Endothelial cell of hepatic sinusoid (primary cell): ENCODE measurements around the gene RAB7A.
"Not testable (repeated sequence)": the region's sequence is repeated elsewhere in the genome, so short reads cannot be mapped to it uniquely, and the experiment has no call there.

Source experiments
- in situ Hi-C: cut with HindIII; loops from 2 replicates; pipeline ENCODE4 v1.10.0; 2017; ENCODE audit warnings: low sequenced_read_pairs

RAB7A gene

DNA sequence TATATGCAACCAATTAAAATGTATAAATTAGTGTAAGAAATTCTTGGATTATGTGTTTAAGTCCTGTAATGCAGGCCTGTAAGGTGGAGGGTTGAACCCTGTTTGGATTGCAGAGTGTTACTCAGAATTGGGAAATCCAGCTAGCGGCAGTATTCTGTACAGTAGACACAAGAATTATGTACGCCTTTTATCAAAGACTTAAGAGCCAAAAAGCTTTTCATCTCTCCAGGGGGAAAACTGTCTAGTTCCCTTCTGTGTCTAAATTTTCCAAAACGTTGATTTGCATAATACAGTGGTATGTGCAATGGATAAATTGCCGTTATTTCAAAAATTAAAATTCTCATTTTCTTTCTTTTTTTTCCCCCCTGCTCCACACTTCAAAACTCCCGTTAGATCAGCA lies 88.1 kb downstream of the RAB7A start:
- in situ Hi-C loops: no loop called here

DNA sequence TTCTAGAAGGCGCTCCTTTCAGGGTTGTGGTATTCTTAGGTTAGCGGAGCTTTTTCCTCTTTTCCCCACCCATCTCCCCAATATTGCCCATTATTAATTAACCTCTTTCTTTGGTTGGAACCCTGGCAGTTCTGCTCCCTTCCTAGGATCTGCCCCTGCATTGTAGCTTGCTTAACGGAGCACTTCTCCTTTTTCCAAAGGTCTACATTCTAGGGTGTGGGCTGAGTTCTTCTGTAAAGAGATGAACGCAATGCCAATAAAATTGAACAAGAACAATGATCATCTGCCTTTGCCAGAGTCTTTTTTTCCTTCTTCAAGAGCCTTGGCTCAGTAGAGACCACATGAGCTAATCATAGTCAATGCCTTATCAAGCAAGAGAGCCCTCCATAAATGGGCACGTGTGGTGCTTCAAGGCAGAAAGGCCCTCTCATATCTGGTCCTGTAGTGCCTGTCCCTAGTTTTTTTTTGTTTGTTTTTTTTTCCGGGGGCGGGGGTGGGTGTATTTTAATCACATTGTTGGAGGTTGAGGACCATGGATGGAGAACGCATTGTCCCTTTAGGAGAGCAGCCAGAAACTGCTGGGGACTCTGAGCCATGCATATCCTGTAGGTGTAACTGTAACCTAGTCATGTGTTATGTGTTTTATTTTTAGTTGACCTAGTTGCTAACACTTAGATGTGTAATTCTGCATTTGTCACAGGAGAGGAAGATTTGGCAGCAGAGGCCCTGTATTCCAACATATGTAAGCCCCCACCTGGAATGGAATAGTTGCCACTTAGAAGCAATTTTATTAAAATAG lies 88.7 kb downstream of the RAB7A start:
- in situ Hi-C loops: no loop called here

DNA sequence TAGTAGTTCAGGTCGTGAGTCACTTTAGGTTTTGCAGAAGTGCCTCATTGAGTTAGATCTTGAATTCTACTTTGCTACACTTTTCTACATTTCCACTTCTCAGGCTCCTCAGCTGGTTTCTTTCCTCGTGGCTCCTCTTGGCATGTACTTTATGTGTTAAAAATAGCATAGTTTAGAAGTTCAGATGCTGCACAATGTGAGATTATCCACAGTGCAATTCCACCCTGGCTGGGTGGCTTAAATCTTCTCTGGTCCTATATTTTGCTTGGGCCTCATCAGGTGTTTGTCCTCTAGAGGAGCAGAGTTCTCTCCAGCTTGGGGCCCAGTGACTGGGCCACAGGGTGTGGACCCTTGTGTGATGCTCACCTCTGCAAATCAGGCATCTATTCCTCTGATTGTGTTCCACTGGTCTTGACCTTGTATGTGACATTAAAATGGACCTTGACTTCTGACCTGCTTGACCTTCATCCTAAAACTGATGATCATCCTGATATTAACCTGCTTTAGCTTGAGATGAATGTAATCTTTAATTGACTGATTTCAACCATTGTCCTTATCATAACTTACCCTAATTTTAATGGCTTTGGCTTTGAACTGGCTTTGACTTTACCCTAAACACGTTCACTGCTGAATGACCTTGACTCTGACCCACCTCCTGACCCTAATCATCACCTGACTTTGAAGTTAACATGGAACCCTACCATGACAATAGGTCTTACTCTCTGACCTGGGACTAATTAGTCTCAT lies 89.5 kb downstream of the RAB7A start:
- in situ Hi-C loops: no loop called here

DNA sequence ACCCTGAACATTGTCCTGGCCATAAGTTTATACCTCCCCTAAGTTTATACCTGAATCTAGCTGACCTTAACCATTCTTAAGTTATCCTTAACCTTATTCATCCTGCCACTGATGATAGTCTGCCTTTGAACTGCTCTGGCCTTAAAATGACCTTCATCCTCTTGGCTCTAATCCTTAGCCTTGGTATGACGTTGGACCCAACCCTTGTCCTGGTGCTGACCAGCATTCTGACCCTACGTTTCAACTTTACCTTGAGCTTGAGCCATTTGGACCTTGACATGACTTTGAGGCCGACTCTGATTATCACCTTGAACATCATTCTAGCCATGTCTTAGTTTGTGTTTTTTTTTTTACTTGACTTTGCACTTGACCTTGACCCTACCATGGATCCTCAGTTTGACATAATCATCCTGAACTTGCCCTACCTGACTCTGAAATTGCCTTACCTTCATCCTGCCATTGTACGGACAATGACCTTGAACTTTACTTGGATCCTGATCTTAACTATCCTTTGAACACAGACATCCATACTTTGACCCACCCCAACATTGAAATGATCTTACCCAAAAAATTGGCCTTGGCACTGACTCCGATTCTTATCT lies 92.3 kb downstream of the RAB7A start:
- in situ Hi-C loops: no loop called here

DNA sequence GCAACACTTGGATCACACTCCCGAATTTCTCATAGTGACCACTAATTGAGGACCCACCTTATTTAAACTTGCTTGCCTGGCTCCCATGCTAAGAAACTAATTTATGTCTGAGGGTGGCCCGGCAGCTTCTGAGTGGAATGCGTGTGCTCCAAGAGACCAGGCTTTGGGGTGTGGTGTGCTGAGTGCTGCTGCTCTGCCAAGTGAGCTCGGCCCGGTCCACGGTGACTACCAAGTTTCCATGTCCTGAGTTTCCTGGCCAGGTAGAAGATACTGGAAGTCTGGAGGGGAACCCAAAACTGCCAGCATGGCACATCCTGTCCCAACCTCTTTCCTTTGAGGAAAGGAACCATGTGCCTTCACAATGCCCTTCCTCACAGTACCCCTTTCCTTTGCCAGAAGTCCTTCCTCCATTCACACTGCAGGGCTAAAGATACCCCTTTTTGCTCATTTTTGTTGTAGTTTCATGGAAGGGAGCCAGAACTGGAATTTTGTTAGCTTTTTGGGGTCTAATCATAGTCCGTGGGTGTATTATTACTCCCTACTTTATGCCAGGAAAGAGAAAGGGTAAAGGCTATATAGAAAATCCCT lies 94.4 kb downstream of the RAB7A start:
- in situ Hi-C loops: no loop called here

DNA sequence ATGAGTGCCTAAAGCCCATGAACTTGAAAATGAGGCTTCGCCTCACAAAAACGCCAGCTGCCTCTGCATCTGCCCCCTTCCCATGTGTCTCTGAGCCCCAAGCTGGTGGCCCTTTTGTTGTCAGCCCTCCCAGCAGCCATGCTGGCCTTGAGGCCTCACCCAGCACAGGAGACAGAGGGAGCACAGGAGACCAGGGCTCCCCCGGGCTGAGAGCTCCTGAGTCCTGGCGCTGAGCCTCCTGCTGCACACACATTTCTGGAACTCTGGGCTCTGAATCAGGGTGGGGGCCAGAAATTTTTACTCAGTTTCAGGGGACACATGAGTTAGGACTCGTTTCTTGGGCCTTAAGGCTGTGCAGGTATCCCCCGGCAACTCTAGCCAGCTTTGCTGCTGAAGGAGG lies 97.0 kb downstream of the RAB7A start:
- in situ Hi-C loops: no loop called here

DNA sequence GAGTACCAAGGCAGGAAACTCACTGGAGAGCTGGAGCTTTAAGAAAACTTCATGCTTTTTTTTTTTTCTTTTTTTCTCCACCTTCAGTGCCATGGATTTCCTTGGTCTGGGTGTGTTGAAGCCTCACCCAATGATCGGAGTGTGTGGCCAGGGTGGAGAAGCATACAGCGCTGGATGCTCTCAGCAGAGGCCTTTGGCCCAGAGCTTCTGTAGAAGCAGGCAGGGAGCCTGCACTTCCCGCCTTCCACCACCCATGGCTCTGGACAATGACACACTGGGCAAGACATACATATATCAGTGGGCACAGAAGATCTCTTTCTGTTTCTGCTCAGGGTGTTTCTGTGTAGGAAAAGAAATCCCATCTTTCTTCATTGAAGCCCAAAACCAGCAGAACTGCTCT lies 97.6 kb downstream of the RAB7A start:
- in situ Hi-C loops: no loop called here

DNA sequence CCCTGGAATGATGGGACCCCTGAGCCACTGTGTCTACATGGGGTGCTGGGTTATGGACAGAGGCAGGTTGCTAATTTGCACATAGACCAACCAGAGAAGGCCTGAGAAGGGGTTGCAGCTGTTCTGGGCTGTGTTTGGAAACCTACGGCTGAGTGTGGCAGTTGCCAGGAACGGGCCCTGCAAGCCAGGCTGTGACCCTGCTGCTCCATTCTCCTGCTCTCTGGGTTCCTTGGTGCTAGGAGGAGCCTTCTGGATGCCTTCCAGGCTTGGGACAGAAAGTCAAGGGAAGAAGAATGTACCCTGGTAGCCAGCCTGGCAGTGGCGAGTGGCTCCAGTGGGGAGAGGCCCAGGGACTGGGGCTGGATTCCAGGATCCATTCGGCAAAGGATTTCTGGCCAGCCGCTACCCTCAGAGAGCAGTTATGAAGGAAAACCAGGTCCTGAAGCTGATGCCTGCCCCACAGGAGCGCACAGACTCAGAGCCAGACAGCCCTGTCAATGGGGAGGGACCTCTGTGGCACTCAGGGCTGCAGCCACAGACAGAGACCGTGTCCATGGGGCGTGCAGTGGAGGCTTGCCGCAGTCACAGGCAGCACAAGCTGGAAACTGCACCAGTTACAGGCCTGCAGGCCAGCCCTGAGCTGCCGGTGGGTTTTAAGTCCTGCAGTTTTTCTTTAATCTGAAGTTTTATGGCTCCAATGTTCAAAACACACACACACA lies 98.3 kb downstream of the RAB7A start:
- in situ Hi-C loops: no loop called here

DNA sequence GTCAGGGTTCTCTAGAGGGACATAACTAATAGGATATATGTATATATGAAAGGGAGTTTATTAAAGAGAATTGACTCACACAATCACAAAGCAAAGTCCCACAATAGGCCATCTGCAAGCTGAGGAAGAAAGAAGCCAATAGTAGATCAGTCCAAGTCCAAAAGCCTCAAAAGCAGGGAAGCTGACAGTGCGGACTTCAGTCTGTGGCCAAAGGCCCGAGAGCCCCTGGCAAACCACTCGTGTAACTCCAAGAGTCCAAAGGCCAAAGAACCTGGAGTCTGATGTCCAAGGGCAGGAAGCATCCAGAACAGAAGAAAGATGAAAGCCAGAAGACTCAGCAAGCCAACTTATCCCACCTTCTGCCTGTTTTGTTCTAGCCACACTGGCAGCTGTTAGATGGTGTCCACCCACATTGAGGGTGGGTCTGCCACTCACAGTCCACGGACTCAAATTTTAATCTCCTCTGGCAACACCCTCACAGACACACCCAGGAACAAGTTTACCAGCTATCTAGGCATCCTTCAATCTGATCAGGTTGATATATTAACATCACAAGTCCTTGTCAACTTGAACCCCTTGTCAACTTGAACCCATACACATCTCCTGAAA lies 99.2 kb downstream of the RAB7A start:
- in situ Hi-C loops: no loop called here

DNA sequence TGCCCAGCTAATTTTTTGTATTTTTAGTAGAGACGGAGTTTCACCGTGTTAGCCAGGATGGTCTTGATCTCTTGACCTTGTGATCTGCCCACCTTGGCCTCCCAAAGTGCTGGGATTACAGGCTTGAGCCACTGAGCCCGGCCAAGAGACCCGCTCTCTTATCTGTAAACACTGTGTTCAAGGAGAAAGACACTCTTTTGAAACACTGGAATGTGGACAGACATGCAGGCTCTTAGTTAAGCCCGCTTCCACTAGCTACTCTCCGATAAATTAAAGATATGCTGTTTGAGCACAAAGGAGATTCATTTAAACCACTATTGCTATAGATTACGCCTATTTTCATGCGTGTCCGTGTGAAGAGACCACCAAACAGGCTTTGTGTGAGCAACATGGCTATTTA lies 103.1 kb downstream of the RAB7A start:
- in situ Hi-C loops: not testable (repeated sequence)

DNA sequence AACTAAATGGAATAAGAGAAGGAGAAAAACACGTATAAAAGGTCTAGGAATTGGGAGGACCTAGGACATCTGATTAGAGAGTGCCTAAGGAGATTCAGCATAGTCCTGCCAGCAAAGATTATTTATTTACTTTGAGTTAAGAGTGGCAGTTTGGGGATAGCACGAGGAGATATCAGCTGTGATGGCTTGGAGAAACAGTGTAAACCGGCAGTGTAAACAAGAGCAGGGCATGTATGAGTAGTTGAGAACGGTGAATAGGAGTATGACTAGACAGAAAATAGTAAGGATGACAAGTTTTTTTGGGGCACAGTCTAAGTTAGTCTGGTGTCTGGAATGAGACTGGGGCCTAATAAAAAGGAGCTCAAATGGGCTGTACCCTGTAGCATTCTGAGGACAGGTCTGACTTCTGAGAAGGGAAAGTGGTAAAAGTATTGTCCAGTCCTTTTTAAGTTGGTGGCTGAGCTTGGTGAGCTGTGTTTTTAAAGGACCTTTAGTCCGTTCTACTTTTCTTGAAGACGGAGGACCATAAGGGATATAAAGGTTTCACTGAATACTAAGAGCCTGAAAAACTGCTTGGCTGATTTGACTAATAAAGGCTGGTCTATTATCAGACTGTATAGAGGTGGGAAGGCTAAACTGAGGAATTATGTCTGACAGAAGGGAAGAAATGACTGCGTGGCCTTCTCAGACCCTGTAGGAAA lies 104.1 kb downstream of the RAB7A start:
- in situ Hi-C loops: not testable (repeated sequence)

DNA sequence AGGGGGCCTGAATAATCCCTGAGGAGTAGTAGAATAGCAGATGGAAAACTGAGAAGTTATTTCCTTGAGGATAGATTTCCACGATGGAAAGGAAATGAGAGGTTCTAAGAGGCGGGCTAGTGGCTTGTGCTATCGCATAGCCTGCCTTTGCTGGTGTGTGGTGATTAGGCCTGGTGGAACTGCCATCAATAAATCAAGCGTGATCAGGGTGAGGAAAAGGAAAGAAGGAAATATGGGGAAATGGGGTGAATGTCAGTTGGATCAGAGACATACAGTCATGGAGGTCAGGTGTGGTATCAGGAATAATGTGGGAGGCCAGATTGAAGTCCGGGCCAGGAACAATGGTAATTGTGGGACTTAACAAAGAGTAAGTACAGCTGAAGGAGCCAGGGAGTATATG lies 104.8 kb downstream of the RAB7A start:
- in situ Hi-C loops: not testable (repeated sequence)

DNA sequence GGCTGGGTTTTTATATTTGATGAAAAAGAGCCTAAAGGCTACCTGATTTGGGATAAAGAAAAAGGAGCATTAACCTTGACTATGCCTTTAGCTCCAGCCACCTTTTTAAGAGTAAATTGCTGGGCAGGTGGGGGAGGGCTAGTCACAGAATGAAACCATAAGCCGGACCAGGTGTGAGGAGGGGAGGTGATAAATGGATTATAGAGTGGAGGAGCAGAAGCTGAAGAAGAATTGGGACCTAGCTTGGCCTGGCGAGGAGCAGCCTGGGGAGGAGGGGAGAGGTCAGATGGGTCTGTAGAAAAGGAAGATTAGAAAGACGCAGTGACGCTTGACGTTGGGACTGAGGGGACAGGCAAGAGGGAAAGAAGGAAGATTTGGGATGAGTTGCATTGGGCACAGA lies 107.0 kb downstream of the RAB7A start:
- in situ Hi-C loops: not testable (repeated sequence)

DNA sequence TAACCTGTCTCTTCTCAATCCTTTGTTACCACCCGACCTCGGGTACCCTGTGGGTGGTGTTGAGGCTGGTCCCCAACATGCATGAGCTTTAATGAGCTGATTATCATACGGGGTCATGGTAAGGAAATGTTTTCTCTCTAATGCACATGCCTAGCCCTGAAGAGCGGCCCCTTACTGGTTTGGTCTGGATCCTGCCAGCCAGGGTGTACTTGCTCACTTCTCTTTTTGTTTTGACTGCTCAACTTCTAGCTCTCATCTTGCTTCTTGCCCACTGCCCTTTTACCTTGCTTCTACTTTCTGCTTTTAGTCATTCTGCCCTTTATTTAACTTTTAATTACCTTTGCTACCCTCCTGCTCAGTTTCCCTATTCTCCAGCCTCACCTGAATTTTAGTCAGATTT lies 109.1 kb downstream of the RAB7A start:
- in situ Hi-C loops: no loop called here

DNA sequence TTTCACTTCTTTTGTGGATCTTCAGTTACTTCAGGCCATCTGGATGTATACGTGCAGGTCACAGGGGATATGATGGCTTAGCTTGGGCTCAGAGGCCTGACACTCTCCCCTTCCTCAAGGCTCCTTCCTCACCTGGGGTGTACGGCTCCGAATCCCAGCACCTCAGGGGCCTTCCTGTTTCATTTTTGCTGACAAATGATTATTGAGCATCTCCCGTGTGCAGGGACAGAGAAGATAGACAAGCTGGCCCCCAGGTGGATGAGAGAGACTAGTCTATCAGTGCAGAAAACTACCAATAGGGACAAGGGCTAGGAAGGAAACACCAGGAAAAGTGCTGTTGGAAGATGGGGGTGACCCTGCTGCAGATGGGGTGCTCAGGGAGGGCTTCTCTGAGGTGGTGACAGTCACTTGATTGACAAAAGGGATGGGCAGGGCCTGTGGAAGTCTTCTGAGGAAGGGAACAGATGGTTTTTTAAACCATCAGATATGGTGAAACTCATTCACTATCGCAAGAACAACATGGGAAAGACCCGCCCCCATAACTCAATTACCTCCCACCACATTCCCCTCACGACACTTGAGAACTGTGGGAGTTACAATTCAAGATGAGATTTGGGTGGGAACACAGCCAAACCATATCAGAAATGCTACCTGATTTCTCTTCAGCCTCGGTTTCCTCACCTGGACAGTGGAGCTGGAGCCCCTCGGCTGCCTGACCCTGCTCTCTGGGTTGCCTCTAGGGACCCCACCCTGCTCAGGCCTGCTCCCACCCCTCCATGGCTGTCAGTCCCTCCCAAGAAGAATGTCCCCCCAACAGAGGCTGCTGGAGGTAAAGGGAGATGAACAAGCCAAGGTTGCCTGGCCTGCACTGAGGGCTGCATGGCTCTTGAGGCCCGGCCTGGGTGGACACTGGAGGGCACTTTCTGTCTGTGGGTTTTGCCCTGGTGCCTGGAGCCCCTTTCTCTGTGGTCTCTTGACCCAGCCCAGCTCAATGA lies 116.2 kb downstream of the RAB7A start:
- in situ Hi-C loops: no loop called here

DNA sequence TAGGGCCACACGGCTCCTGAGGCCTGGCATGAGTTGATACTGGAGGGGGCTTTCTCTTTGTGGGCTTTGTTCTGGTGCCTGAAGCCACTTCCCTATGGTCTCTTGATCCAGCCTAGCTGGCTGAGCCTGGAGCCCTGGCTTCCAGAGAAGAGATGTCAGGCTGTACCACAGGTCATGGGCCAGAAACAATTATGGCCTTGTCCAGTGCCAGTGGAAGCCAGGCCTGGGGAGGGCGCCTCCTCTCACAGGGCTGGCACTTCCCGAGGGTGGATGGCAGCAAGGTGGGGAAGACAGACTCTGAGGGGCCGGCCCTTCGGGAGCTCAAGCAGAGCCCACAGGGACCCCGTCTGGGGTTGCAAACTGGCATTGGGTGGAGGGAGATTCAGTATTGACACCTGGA lies 118.5 kb downstream of the RAB7A start:
- in situ Hi-C loops: no loop called here

DNA sequence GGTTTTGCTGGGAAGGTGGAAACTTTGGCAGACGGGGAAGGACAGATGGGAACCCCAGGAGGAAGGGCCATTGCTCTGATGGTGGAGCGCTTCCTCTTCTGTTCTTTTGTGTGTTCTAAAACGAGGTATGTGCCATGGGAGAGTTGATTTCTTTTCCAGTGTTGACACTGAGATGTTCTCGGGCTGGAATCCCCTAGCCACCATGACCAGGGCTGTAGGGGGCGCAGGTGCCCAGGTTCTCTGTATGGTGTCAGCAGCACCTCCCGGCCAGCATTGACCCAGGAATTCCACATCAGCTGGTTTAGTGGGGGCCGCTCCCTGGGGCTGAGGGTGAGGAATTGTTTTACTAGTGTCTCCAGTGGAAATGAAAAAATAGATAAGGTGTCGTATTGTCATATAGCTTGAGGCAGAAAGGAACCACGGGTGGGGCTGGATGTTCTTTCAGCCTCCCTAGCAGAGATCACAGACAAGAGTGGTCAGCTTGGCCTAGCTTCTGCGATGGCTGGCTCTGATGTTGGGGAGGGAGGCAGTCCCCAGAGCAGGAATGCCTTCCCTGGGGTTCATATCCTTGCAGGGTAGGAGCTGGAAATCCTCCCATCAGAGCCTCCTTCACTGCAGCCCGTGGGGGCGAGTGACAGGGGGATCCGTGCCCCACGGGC lies 119.3 kb downstream of the RAB7A start:
- in situ Hi-C loops: no loop called here

DNA sequence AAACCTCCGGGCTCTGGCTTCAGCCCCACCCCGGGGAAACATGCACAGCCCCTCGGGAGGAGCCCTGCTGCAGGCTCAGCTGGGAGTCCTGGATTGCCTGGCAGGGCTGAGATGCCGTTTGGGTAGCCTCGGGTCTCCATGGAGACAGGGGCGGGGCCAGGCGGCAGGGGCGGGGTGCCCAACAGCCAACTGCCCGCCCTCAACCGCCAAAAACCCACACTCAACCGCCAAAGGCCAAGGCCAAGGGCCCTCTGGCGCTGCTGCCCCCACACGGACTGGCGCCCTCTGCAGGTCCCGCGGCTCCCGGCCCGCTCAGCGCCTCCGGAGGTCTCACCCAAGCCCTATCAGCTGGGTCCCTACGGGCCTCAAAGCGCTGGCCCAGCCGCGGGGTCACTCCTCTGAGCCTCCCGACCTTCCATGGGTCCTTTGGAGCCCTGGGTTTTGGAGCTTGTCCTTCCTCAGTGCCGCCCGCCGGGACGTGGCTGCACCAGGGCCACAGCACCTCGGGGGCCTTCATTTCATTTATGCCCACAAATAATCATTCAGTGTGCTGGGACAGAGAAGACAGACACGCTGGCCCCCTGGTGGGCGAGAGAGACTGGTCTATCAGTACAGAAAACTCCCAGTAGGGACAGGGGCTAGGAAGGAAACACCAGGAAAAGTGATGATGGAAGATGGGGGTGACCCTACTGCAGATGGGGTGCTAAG lies 119.9 kb downstream of the RAB7A start:
- in situ Hi-C loops: no loop called here
